PC-9 (cell line): ENCODE data around the gene FAM234A. TPM values are rescaled to one million over a fixed set of nuclear protein-coding genes. Genes with fewer than 3 reads are reported as not detected.
A peak's percentile ranks its signal among the peaks of the same experiment; 100 is the strongest.
"Not testable (repeated sequence)": the region's sequence is repeated elsewhere in the genome, so short reads cannot be mapped to it uniquely, and the experiment has no call there.

Experiments
- BruUV-seq: library from RNA; stranded (reverse); fragments of 400-500 nt; replicated peaks from 2 replicates; lab custom pipeline; 2021; lab: Mats Ljungman, UMichigan
- CTCF ChIA-PET: fragments of 300-600 bp; sonication (Branson Sonifier 250); formaldehyde crosslinking; loops from one replicate; lab custom pipeline; 2022; ENCODE audit warnings: antibody characterized with exemption; lab: Charles Lee
- POLR2A ChIA-PET: fragments of 300-600 bp; sonication (Branson Sonifier 250); formaldehyde crosslinking; loops from one replicate; lab custom pipeline; 2022; ENCODE audit warnings: antibody characterized with exemption; ENCODE audit not compliant: unreplicated experiment; lab: Charles Lee
- DNase-seq, 2 experiments: peaks; one replicate each; pipeline versions ENCODE4 v3.0.0 to v3.0.0-alpha.2; 2015 to 2022; ENCODE audit warnings: mixed read lengths in 1 of 2
- H2AFZ ChIP-seq: fragments of 200-600 bp; sonication (generic); 2 replicates; pipeline ENCODE4 v1.8.1; 2017; ENCODE audit warnings: antibody characterized with exemption
- H3F3A ChIP-seq: fragments of 200-600 bp; sonication (generic); 2 replicates; pipeline ENCODE4 v1.8.1; 2017; ENCODE audit warnings: antibody characterized with exemption, mild to moderate bottlenecking, low read depth; ENCODE audit not compliant: insufficient read depth
- H3K27ac ChIP-seq: fragments of 200-600 bp; sonication (generic); 2 replicates; pipeline ENCODE4 v1.6.1; 2016; ENCODE audit warnings: mixed run types
- H3K27me3 ChIP-seq: fragments of 200-600 bp; sonication (generic); 2 replicates; pipeline ENCODE4 v1.6.1; 2016; ENCODE audit warnings: low read depth, mixed run types; ENCODE audit not compliant: insufficient read depth
- H3K36me3 ChIP-seq: fragments of 200-600 bp; sonication (generic); 2 replicates; pipeline ENCODE4 v1.6.1; 2016; ENCODE audit warnings: low read depth, mixed run types
- H3K4me1 ChIP-seq: fragments of 200-600 bp; sonication (generic); replicated peaks from 2 replicates; pipeline ENCODE4 v1.6.1; 2016; ENCODE audit warnings: mixed run types; ENCODE audit not compliant: insufficient read depth
- H3K4me2 ChIP-seq: fragments of 200-600 bp; sonication (generic); 2 replicates; pipeline ENCODE4 v1.6.1; 2017; ENCODE audit warnings: mixed run types
- H3K4me3 ChIP-seq: fragments of 200-600 bp; sonication (generic); 2 replicates; pipeline ENCODE4 v1.6.1; 2016; ENCODE audit warnings: mixed run types
- H3K79me2 ChIP-seq: fragments of 200-600 bp; sonication (generic); 2 replicates; pipeline ENCODE4 v1.6.1; 2017; ENCODE audit warnings: low read depth, mixed run types
- H3K9me2 ChIP-seq: fragments of 200-600 bp; sonication (generic); 2 replicates; pipeline ENCODE4 v1.8.1; 2017; ENCODE audit warnings: mild to moderate bottlenecking; ENCODE audit not compliant: insufficient read depth
- H3K9me3 ChIP-seq: fragments of 200-600 bp; sonication (generic); 2 replicates; pipeline ENCODE4 v1.8.1; 2016; ENCODE audit warnings: low read depth; ENCODE audit not compliant: insufficient read depth
- H4K20me1 ChIP-seq: fragments of 200-600 bp; sonication (generic); 2 replicates; pipeline ENCODE4 v1.8.1; 2017; ENCODE audit not compliant: insufficient read depth
- EZH2 ChIP-seq: fragments of 200-600 bp; sonication (generic); IDR thresholded peaks from 2 replicates; pipeline ENCODE4 v1.8.0; 2017; ENCODE audit warnings: antibody characterized with exemption, low read depth
- intact Hi-C: fragments of 100-400 bp; cut with micrococcal nuclease; formaldehyde crosslinking; loops from one replicate; pipeline ENCODE4 v1.10.0; 2022; ENCODE audit not compliant: unreplicated experiment
- total RNA-seq: library from RNA; stranded (reverse); gene quantifications from 2 replicates; pipeline ENCODE4 v1.2.3, GENCODE V29; 2021
- TF ChIP-seq, protein P1 (sequence below): fragments of 200-600 bp; sonication (generic); conservative IDR thresholded peaks from 2 replicates; pipeline ENCODE4 v1.6.1; 2017; ENCODE audit warnings: mixed run types, antibody characterized with exemption, mild to moderate bottlenecking, moderate library complexity

The FAM234A gene
- total RNA-seq, 1 experiment from 2014 or later: 131 TPM

DNA sequence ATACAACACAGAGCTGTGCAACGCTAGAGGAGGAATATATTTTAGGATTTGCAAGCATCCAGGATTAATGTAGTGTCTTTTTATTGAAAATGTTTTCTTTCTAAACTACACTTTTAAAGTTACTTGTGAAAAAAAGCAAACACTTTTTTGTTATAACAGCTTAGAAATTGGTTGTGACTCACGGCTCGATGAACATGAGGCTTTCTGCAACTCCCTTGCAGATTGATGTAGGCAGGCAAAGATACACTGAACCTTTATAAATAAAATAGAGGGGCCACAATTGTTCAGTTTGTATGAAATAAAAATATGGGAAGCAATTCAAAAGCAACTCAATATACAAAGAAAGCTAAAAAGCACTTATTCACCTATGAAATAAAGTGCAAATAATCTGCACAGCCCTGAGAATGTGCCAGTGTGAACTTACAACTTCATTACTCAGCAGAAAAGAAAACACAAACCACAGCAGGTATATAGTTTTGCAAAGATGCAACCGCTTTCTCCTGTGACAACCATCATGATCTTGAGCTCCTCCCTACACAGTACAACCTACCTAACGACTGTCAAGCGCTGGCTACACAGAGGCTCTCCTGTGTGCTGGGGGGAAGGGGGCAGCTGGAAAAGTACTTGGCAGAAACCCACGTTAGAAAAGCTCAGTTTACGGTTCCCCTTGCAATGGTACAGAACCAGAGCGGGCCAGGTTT, 6.3 kb upstream of the FAM234A start:
- H3K36me3 ChIP-seq: peaks cover 37% of the 10 kb centered on the region
- H2AFZ ChIP-seq: peak overlapping the region; percentile 76
- peak overlapping the region; percentile 93 for H3K4me3 ChIP-seq
- POLR2A ChIA-PET: interaction anchor here (0.5 to 1.0 kb wide), 8 partner anchors 11 to 292 kb away, joined by 3 to 29 read pairs (median 4); no protein-coding TSS in a partner anchor
- H3K9me2 ChIP-seq: no peaks in the 10 kb centered on the region
- H3K9me3 ChIP-seq: no peaks in the 10 kb centered on the region
- no peaks in the 10 kb centered on the region for H3K27me3 ChIP-seq
- intact Hi-C loops: no loop called here
- DNase-seq: no peak
- peaks cover 48% of the 10 kb centered on the region for H4K20me1 ChIP-seq
- H3K79me2 ChIP-seq: peaks cover 56% of the 10 kb centered on the region
- H3F3A ChIP-seq: peaks cover 11% of the 10 kb centered on the region; the same call in 1 of the 2 replicates
- TSS peak; percentile 22 for BruUV-seq
- H3K4me2 ChIP-seq: peak overlapping the region; percentile 98
- no peak for TF ChIP-seq EZH2
- TF ChIP-seq, protein P1, sequence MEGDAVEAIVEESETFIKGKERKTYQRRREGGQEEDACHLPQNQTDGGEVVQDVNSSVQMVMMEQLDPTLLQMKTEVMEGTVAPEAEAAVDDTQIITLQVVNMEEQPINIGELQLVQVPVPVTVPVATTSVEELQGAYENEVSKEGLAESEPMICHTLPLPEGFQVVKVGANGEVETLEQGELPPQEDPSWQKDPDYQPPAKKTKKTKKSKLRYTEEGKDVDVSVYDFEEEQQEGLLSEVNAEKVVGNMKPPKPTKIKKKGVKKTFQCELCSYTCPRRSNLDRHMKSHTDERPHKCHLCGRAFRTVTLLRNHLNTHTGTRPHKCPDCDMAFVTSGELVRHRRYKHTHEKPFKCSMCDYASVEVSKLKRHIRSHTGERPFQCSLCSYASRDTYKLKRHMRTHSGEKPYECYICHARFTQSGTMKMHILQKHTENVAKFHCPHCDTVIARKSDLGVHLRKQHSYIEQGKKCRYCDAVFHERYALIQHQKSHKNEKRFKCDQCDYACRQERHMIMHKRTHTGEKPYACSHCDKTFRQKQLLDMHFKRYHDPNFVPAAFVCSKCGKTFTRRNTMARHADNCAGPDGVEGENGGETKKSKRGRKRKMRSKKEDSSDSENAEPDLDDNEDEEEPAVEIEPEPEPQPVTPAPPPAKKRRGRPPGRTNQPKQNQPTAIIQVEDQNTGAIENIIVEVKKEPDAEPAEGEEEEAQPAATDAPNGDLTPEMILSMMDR: no peak
- H3K27ac ChIP-seq: peak overlapping the region; percentile 75; the same call in 1 of the 2 replicates
- CTCF ChIA-PET: interaction anchor here (0.6 to 1.0 kb wide), 4 partner anchors 10 to 134 kb away, joined by 3 to 8 read pairs (median 4); no protein-coding TSS in a partner anchor
- H3K4me1 ChIP-seq: peaks cover 15% of the 10 kb centered on the region

DNA sequence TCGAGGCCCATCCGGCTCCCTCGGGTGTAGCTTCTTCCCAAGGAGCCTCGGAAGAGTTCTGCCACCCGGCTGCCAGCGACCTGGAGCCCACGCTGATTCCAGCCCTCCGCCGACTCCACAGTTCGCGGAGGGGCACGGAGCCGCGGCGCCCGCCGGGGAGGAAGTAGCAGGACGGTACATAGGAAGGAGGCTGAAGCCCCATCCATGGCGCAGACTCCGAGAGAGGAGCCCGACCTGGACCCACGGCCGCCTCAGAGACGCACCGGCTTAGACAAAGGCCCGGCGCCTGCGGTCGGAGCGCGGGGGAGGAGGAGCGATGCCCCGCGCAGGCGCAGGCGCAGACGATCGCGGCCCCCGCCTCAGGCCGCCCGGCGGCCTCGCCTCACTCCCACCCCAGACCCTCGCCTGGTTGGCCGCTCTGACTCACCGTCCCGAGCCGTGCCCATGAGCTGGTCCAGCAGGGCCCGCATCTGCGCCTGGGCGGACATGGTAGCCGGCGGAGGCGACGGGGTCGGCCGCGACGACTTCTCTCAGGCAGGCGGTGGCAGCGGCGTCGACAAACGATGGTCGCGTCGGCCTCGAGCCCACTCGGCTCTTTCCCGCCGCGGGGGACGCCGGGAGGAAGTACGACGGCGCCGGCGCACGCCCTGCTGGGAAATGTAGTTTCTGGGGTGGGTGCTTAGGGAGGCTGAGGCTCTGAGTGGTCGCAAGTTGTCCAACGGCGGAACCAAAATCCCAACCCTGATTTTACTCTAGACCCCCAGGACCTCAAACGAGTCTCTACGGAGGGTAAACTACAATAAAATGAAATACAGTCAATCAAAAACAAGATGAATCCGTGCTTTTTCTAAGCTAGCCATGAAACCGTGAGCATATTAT, 5.5 kb upstream of the FAM234A start, which contains the start of gene LUC7L:
Gene LUC7L, minus strand, starts transcription at position 598 of the 879 bp plus-strand sequence. Its CDS starts 110 bp downstream, at position 488.
- Histone ChIP-seq H2AFZ (peak within 1 kb of the TSS; percentile 76), H3F3A (peaks cover 19% of the 10 kb centered on the region; the same call in 1 of the 2 replicates), H3K27ac (peak within 1 kb of the TSS; percentile 75), H3K36me3 (peaks cover 33% of the 10 kb centered on the region), H4K20me1 (peaks cover 42% of the 10 kb centered on the region), H3K9me3 (no peaks in the 10 kb centered on the region), H3K79me2 (peaks cover 48% of the 10 kb centered on the region), H3K4me1 (peaks cover 15% of the 10 kb centered on the region), H3K4me2 (peak within 1 kb of the TSS; percentile 98), H3K9me2 (no peaks in the 10 kb centered on the region), H3K27me3 (no peaks in the 10 kb centered on the region), H3K4me3 (peak within 1 kb of the TSS; percentile 93)
- no peak for TF ChIP-seq EZH2
- TF ChIP-seq, protein P1: no peak
- ChIA-PET CTCF (interaction anchor here (0.6 kb wide), 3 partner anchors 11 to 108 kb away, joined by 3 to 8 read pairs (median 5); no protein-coding TSS in a partner anchor), POLR2A (interaction anchor here (0.6 to 1.3 kb wide), 9 partner anchors 40 to 428 kb away, joined by 3 to 30 read pairs (median 3); partner anchors contain the start of gene AXIN1)
- intact Hi-C loops: no loop called here
- TSS peak; percentile 94 for BruUV-seq
- DNase-seq: peak; percentile 69 to 91

DNA sequence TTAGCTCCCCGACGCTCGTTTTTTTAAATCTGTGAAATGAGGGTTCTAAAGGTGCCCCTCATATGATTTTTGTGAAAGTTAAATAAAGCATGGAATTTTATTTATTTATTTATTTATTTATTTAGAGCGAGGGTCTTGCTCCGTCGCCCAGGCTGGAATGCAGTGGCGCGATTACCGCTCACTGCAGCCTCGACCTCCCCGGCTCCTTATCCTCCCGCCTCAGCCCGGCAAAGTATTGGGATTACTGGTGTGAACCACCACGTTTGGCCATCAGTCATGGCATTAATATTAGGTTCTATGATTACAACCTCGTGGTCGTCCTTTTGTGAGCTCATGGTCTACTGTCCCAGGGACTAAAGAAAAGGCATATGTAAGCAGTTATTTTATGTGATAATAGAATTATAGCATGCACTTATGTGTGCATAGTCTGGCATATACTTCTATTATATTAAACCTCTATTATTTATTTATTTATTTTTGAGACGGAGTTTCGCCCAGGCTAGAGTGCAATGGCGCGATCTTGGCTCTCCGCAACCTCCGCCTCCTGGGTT, 4.8 kb upstream of the FAM234A start:
- intact Hi-C loops: no loop called here
- TF ChIP-seq, protein P1: no peak
- no peak for TF ChIP-seq EZH2
- Histone ChIP-seq H3K79me2 (peaks cover 41% of the 10 kb centered on the region), H3K4me1 (peaks cover 15% of the 10 kb centered on the region), H3K9me3 (no peaks in the 10 kb centered on the region), H3K9me2 (no peaks in the 10 kb centered on the region), H3K4me2 (peak overlapping the region; percentile 98), H3F3A (peaks cover 23% of the 10 kb centered on the region; the same call in 1 of the 2 replicates), H3K27me3 (no peaks in the 10 kb centered on the region), H3K36me3 (peaks cover 30% of the 10 kb centered on the region), H4K20me1 (peaks cover 35% of the 10 kb centered on the region), H2AFZ (peak overlapping the region; percentile 76; the same call in 1 of the 2 replicates), H3K27ac (no peak overlapping the region), H3K4me3 (peak overlapping the region; percentile 93)
- POLR2A ChIA-PET: interaction anchor here (0.6 to 1.3 kb wide), 4 partner anchors 123 to 427 kb away, joined by 3 to 30 read pairs (median 4); partner anchors contain the start of gene AXIN1
- no peak for DNase-seq
- BruUV-seq: no TSS peak
- CTCF ChIA-PET: no interaction called here

DNA sequence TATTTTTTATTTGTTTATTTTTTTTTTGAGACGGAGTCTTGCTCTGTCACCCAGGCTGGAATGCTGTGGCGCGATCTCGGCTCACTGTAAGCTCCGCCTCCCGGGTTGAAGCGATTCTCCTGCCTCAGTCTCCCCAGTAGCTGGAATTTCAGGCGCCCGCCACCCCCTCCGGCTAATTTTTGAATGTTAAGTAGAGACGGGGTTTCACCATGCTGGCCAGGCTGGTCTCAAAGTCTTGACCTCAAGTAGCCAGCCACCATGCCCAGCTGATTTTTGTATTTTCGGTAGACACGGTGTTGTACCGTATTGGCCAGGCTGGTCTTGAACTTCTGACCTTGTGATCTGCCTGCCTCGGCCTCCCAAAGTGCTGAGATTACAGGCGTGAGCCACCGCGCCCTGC, 4.3 kb upstream of the FAM234A start:
- H3K9me2 ChIP-seq, H3K27ac ChIP-seq, DNase-seq, intact Hi-C loops, H3K9me3 ChIP-seq, BruUV-seq, CTCF ChIA-PET, H3K27me3 ChIP-seq, H3K4me2 ChIP-seq, H3K4me3 ChIP-seq, H2AFZ ChIP-seq: not testable (repeated sequence)
- Histone ChIP-seq H4K20me1 (peaks cover 34% of the 10 kb centered on the region), H3K79me2 (peaks cover 37% of the 10 kb centered on the region), H3K36me3 (peaks cover 26% of the 10 kb centered on the region), H3F3A (peaks cover 25% of the 10 kb centered on the region), H3K4me1 (peaks cover 15% of the 10 kb centered on the region)
- POLR2A ChIA-PET: interaction anchor here (1.3 kb wide), 1 partner anchor 122 kb away, joined by 30 read pairs; the partner anchor contains the start of gene AXIN1
